HepG2 (cell line): ENCODE data around the gene TRIM25. TPM values are rescaled to one million over a fixed set of nuclear protein-coding genes. Genes with fewer than 3 reads are reported as not detected.

Experiments
- CENPT ChIP-seq: sonication (generic); formaldehyde crosslinking; IDR thresholded peaks from 2 replicates; pipeline ENCODE4 v1.8.0; 2022; ENCODE audit warnings: low read depth, mild to moderate bottlenecking, moderate library complexity, missing genetic modification reagents
- CERS6 ChIP-seq: sonication (generic); formaldehyde crosslinking; IDR thresholded peaks from 2 replicates; pipeline ENCODE4 v1.5.0; 2020; ENCODE audit warnings: missing genetic modification reagents
- CTCF ChIP-seq: sonication (generic); formaldehyde crosslinking; IDR thresholded peaks from 2 replicates; pipeline ENCODE4 v1.5.0; 2020; ENCODE audit warnings: mild to moderate bottlenecking, missing genetic modification reagents, moderate library complexity
- EED ChIP-seq: sonication (generic); formaldehyde crosslinking; IDR thresholded peaks from 2 replicates; pipeline ENCODE4 v1.5.0; 2020; ENCODE audit warnings: mild to moderate bottlenecking, missing genetic modification reagents
- ELF1 ChIP-seq: sonication (generic); formaldehyde crosslinking; IDR thresholded peaks from 2 replicates; pipeline ENCODE4 v1.4.0; 2020; ENCODE audit warnings: missing genetic modification reagents
- FIP1L1 ChIP-seq: fragments of 200-400 bp; formaldehyde crosslinking; IDR thresholded peaks from 2 replicates; pipeline ENCODE4 v1.6.1; 2018; ENCODE audit warnings: low read depth, mild to moderate bottlenecking, low read length, moderate library complexity, borderline replicate concordance; ENCODE audit not compliant: insufficient read depth
- HNRNPLL ChIP-seq: fragments of 200-400 bp; formaldehyde crosslinking; IDR thresholded peaks from 2 replicates; pipeline ENCODE4 v1.6.1; 2017; ENCODE audit warnings: mild to moderate bottlenecking, low read depth, low read length; ENCODE audit not compliant: poor library complexity, severe bottlenecking
- HNRNPUL1 ChIP-seq: fragments of 200-400 bp; formaldehyde crosslinking; IDR thresholded peaks from 2 replicates; pipeline ENCODE4 v1.6.1; 2017; ENCODE audit warnings: low read depth, mild to moderate bottlenecking, low read length, moderate library complexity
- MATR3 ChIP-seq: sonication (generic); formaldehyde crosslinking; IDR thresholded peaks from 2 replicates; pipeline ENCODE4 v1.4.0; 2020; ENCODE audit warnings: missing genetic modification reagents
- MXI1 ChIP-seq: IDR thresholded peaks from 3 replicates; pipeline ENCODE4 v1.6.1; 2012; ENCODE audit warnings: low read depth, low read length, inconsistent platforms, borderline replicate concordance
- TBX3 ChIP-seq: fragments of 450-650 bp; IDR thresholded peaks from 2 replicates; pipeline ENCODE4 v1.6.1; 2017; ENCODE audit warnings: antibody characterized with exemption, mild to moderate bottlenecking, inconsistent platforms, borderline replicate concordance
- THAP9 ChIP-seq: sonication (generic); formaldehyde crosslinking; IDR thresholded peaks from 2 replicates; pipeline ENCODE4; 2020; ENCODE audit warnings: missing genetic modification reagents, mild to moderate bottlenecking, borderline replicate concordance
- U2AF1 ChIP-seq: fragments of 200-400 bp; formaldehyde crosslinking; optimal IDR thresholded peaks from 2 replicates; pipeline ENCODE3; 2017; ENCODE audit warnings: mild to moderate bottlenecking, low read depth, low read length
- ZBTB1 ChIP-seq: sonication (generic); formaldehyde crosslinking; IDR thresholded peaks from 2 replicates; pipeline ENCODE4 v1.4.0; 2020; ENCODE audit warnings: missing genetic modification reagents, borderline replicate concordance
- ZEB1 ChIP-seq: IDR thresholded peaks from 2 replicates; pipeline ENCODE4 v1.6.1; 2012; ENCODE audit warnings: mild to moderate bottlenecking, low read depth, inconsistent platforms; ENCODE audit not compliant: insufficient replicate concordance
- ZNF260 ChIP-seq: sonication (generic); formaldehyde crosslinking; IDR thresholded peaks from 2 replicates; pipeline ENCODE4 v1.4.0; 2020; ENCODE audit warnings: missing genetic modification reagents, low read depth, mild to moderate bottlenecking, borderline replicate concordance
- ZNF281 ChIP-seq: sonication (generic); formaldehyde crosslinking; IDR thresholded peaks from 2 replicates; pipeline ENCODE4 v1.4.0; 2020; ENCODE audit warnings: missing genetic modification reagents, borderline replicate concordance
- ZNF362 ChIP-seq: sonication (generic); formaldehyde crosslinking; IDR thresholded peaks from 2 replicates; pipeline ENCODE4 v1.4.0; 2020; ENCODE audit warnings: missing genetic modification reagents, mild to moderate bottlenecking, borderline replicate concordance
- polyA plus RNA-seq, 8 experiments: library from polyadenylated mRNA; depleted of rRNA in 3 of 8; stranded (reverse) in 7 of 8; unstranded in 1 of 8; fragments of >200 nt; fragmentation: Illumina TruSeq in 4 of 8; extraction: Trizol in 4 of 8; gene quantifications; 2 replicates each; pipeline versions ENCODE4 v1.2.1 to v1.2.3, GENCODE V29; 2011 to 2016; ENCODE audit warnings: low read depth in 4 of 8, missing spikeins in 1 of 8, mixed read lengths in 1 of 8; ENCODE audit not compliant: insufficient read depth in 1 of 8
- total RNA-seq, 5 experiments: library from RNA; depleted of rRNA; stranded (reverse); fragments of >200 nt; fragmentation: Illumina TruSeq; extraction: Trizol; gene quantifications; 2 replicates each; pipeline ENCODE4 v1.2.3, GENCODE V29; 2016; ENCODE audit warnings: low read depth in 1 of 5

Gene TRIM25
- total and polyA plus RNA-seq, 2 of the 13 experiments (the other 11 are each of a cell fraction or from before 2014, with no cell fraction given) = 30.8 to 42.2 TPM

GRCh38 chr17:56887552-56888467, 26.0 kb downstream of the TRIM25 start (continued):
- no peak for TF ChIP-seq ZBTB1 (CRISPR knock-in tag)
- no peak for TF ChIP-seq THAP9 (CRISPR knock-in tag)
- no peak for TF ChIP-seq MATR3 (CRISPR knock-in tag)
- TF ChIP-seq ZNF260 = no peak
- TF ChIP-seq ZNF362 (CRISPR knock-in tag) = no peak
- no peak for TF ChIP-seq ZNF281 (CRISPR knock-in tag)
- no peak for TF ChIP-seq CENPT (CRISPR knock-in tag)
- TF ChIP-seq TBX3 = no peak
- no peak for TF ChIP-seq EED (CRISPR knock-in tag)
- no peak for TF ChIP-seq FIP1L1
- no peak; the same call in 2 of the 3 replicates for TF ChIP-seq MXI1
- no peak for TF ChIP-seq ELF1 (CRISPR knock-in tag)
- TF ChIP-seq ZEB1 = peak; percentile 24
- TF ChIP-seq HNRNPUL1 = no peak
- no peak for TF ChIP-seq HNRNPLL
- no peak for TF ChIP-seq CERS6 (CRISPR knock-in tag)
- TF ChIP-seq U2AF1 = no peak
- no peak for TF ChIP-seq CTCF (CRISPR knock-in tag)
